Kidney (tissue), 14 donors: Measurements from ENCODE around the gene MUS81. TPM values are rescaled to one million over a fixed set of nuclear protein-coding genes. Genes with fewer than 3 reads are reported as not detected.

Experiments
- DNase-seq, 5 donors: peaks; one replicate each; pipeline ENCODE4 v3.0.0-alpha.2; 2013 to 2020
- FAIRE-seq: peaks from 2 replicates; lab custom pipeline; 2012; peaks lifted over from hg19 to GRCh38; lab: Jason Lieb, UNC
- H3K27ac ChIP-seq, 2 donors: one replicate each; pipeline ENCODE4 v1.7.0; 2013; ENCODE audit warnings: low read depth in 2 of 2, low read length in 2 of 2, inconsistent platforms in 1 of 2
- H3K27me3 ChIP-seq: one replicate; pipeline ENCODE4 v1.7.1; 2013; ENCODE audit warnings: low read length, inconsistent platforms; ENCODE audit not compliant: control insufficient read depth, insufficient read depth
- H3K36me3 ChIP-seq, 3 donors: one replicate each; pipeline versions ENCODE4 v1.7.0 to v1.7.1; 2013; ENCODE audit warnings: low read length in 3 of 3, control low read depth in 1 of 3, inconsistent platforms in 1 of 3; ENCODE audit not compliant: insufficient read depth in 3 of 3, control insufficient read depth in 2 of 3
- H3K4me1 ChIP-seq, 3 donors: one replicate each; pipeline versions ENCODE4 v1.7.0 to v1.7.1; 2013; ENCODE audit warnings: low read length in 3 of 3, inconsistent platforms in 1 of 3, low read depth in 1 of 3; ENCODE audit not compliant: control insufficient read depth in 2 of 3, insufficient read depth in 2 of 3
- H3K4me3 ChIP-seq, 3 donors: one replicate each; pipeline versions ENCODE4 v1.7.0 to v1.8.1; 2013; ENCODE audit warnings: low read length in 3 of 3, control low read depth in 1 of 3, inconsistent platforms in 1 of 3
- H3K9ac ChIP-seq, 3 donors: one replicate each; pipeline versions ENCODE4 v1.7.0 to v1.7.1; 2013; ENCODE audit warnings: low read length in 3 of 3, control low read depth in 1 of 3, inconsistent platforms in 1 of 3
- H3K9me3 ChIP-seq, 3 donors: one replicate each; pipeline versions ENCODE4 v1.7.0 to v1.7.1; 2013; ENCODE audit warnings: low read length in 3 of 3, control low read depth in 1 of 3, inconsistent platforms in 1 of 3; ENCODE audit not compliant: control insufficient read depth in 2 of 3, insufficient read depth in 1 of 3
- intact Hi-C: fragments of 100-400 bp; cut with DNase I; formaldehyde crosslinking; loops from one replicate; pipeline ENCODE4 v1.11.1; 2022
- polyA plus RNA-seq: library from polyadenylated mRNA; stranded (reverse); fragments of 350-450 nt; fragmentation: Illumina TruSeq; extraction: RNeasy Lipid Tissue Mini Kit (QIAGEN cat#74804); gene quantifications from one replicate; pipeline ENCODE4 v1.2.3, GENCODE V29; 2014; ENCODE audit warnings: low read depth, low replicate concordance; ENCODE audit not compliant: insufficient read depth
- total RNA-seq: library from RNA; stranded (reverse); fragmentation: NEBNext Ultra II Directional; extraction: Animal tissue kit (Norgen Biotek cat#: 25700); gene quantifications from one replicate; pipeline ENCODE4 v1.2.1, GENCODE V29; 2021
- TF ChIP-seq, protein P1 (sequence below): IDR thresholded peaks from 3 replicates; pipeline ENCODE4 v1.5.1; 2012; ENCODE audit warnings: mild to moderate bottlenecking, moderate library complexity, borderline replicate concordance; ENCODE audit not compliant: insufficient read depth; ENCODE audit errors: extremely low read depth
- donor health status: control.
- donor health status: control.
- donor health status: control.
- donor health status: control.
- donor health status: control.
- donor health status: DM: yes; HTN: yes; CAD: no.
- donor health status: Normal renal cell carcinoma (clear cell type).

The MUS81 gene
- total and polyA plus RNA-seq, 2 donors from 2014 or later = 31.2 to 54.9 TPM

- Histone ChIP-seq H3K27me3 (no peaks in the 10 kb centered on the region), H3K36me3 (no peaks in the 10 kb centered on the region), H3K9ac (no peak overlapping the region), H3K4me3 (no peak overlapping the region), H3K9me3 (no peaks in the 10 kb centered on the region), H3K27ac (peak overlapping the region; percentile 32 to 59), H3K4me1 (peaks cover 0 to 42% (median 20%) of the 10 kb centered on the region in 3 donors)
- intact Hi-C loops = no loop called here
- DNase-seq = peak in 1 of 5 donors; percentile 92
- TF ChIP-seq, protein P1, sequence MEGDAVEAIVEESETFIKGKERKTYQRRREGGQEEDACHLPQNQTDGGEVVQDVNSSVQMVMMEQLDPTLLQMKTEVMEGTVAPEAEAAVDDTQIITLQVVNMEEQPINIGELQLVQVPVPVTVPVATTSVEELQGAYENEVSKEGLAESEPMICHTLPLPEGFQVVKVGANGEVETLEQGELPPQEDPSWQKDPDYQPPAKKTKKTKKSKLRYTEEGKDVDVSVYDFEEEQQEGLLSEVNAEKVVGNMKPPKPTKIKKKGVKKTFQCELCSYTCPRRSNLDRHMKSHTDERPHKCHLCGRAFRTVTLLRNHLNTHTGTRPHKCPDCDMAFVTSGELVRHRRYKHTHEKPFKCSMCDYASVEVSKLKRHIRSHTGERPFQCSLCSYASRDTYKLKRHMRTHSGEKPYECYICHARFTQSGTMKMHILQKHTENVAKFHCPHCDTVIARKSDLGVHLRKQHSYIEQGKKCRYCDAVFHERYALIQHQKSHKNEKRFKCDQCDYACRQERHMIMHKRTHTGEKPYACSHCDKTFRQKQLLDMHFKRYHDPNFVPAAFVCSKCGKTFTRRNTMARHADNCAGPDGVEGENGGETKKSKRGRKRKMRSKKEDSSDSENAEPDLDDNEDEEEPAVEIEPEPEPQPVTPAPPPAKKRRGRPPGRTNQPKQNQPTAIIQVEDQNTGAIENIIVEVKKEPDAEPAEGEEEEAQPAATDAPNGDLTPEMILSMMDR = no peak
- FAIRE-seq = no peak
Measured at GRCh38 chr11:65915821-65916251, 55.6 kb downstream of the MUS81 start.

Other genes with a start within 250 kb of the MUS81 start
- 89.1 TPM for gene MAP3K11, start 246.2 kb upstream of the MUS81 start, total RNA-seq
- 55.7 TPM for gene MAP3K11, start 246.2 kb upstream of the MUS81 start, polyA plus RNA-seq
- gene PCNX3, start 244.7 kb upstream of the MUS81 start, total RNA-seq = 44.4 TPM
- 13.6 TPM for gene PCNX3, start 244.7 kb upstream of the MUS81 start, polyA plus RNA-seq
- 71.0 TPM for gene SIPA1, start 222.3 kb upstream of the MUS81 start, total RNA-seq
- 46.4 TPM for gene SIPA1, start 222.3 kb upstream of the MUS81 start, polyA plus RNA-seq
- 81.6 TPM for gene RELA, start 197.5 kb upstream of the MUS81 start, total RNA-seq
- 34.8 TPM for gene RELA, start 197.5 kb upstream of the MUS81 start, polyA plus RNA-seq
- gene KAT5, start 148.2 kb upstream of the MUS81 start, total RNA-seq = 74.7 TPM
- 68.4 TPM for gene KAT5, start 148.2 kb upstream of the MUS81 start, polyA plus RNA-seq
- gene RNASEH2C, start 139.6 kb upstream of the MUS81 start, total RNA-seq = 43.7 TPM
- 129 TPM for gene RNASEH2C, start 139.6 kb upstream of the MUS81 start, polyA plus RNA-seq
- gene AP5B1, start 79.5 kb upstream of the MUS81 start, total RNA-seq = 18.3 TPM
- 6.3 TPM for gene AP5B1, start 79.5 kb upstream of the MUS81 start, polyA plus RNA-seq
- 6.6 TPM for gene OVOL1, start 73.4 kb upstream of the MUS81 start, total RNA-seq
- 6.7 TPM for gene OVOL1, start 73.4 kb upstream of the MUS81 start, polyA plus RNA-seq
- gene SNX32, start 26.5 kb upstream of the MUS81 start, total RNA-seq = 1.0 TPM
- gene SNX32, start 26.5 kb upstream of the MUS81 start, polyA plus RNA-seq = 0.43 TPM
- gene CFL1, start 2.3 kb upstream of the MUS81 start, total RNA-seq = 705 TPM
- 846 TPM for gene CFL1, start 2.3 kb upstream of the MUS81 start, polyA plus RNA-seq
- gene EFEMP2, start 12.4 kb downstream of the MUS81 start, total RNA-seq = 64.2 TPM
- 60.0 TPM for gene EFEMP2, start 12.4 kb downstream of the MUS81 start, polyA plus RNA-seq
- 3.9 TPM for gene CTSW, start 19.4 kb downstream of the MUS81 start, total RNA-seq
- gene CTSW, start 19.4 kb downstream of the MUS81 start, polyA plus RNA-seq = 1.3 TPM
- 58.0 TPM for gene FIBP, start 28.0 kb downstream of the MUS81 start, total RNA-seq
- gene FIBP, start 28.0 kb downstream of the MUS81 start, polyA plus RNA-seq = 105 TPM
- 26.1 TPM for gene CCDC85B, start 30.2 kb downstream of the MUS81 start, total RNA-seq
- gene CCDC85B, start 30.2 kb downstream of the MUS81 start, polyA plus RNA-seq = 31.8 TPM
- gene FOSL1, start 40.0 kb downstream of the MUS81 start, total RNA-seq = 3.2 TPM
- 0.37 TPM for gene FOSL1, start 40.0 kb downstream of the MUS81 start, polyA plus RNA-seq
- gene C11orf68, start 58.6 kb downstream of the MUS81 start, total RNA-seq = 38.0 TPM
- gene C11orf68, start 58.6 kb downstream of the MUS81 start, polyA plus RNA-seq = 52.0 TPM
- gene DRAP1, start 59.0 kb downstream of the MUS81 start, total RNA-seq = 51.2 TPM
- 150 TPM for gene DRAP1, start 59.0 kb downstream of the MUS81 start, polyA plus RNA-seq
- not detected for gene TSGA10IP, start 85.0 kb downstream of the MUS81 start, total RNA-seq
- not detected for gene TSGA10IP, start 85.0 kb downstream of the MUS81 start, polyA plus RNA-seq
- gene SART1, start 101.3 kb downstream of the MUS81 start, total RNA-seq = 48.6 TPM
- gene SART1, start 101.3 kb downstream of the MUS81 start, polyA plus RNA-seq = 48.7 TPM
- 37.5 TPM for gene EIF1AD, start 141.7 kb downstream of the MUS81 start, total RNA-seq
- 17.7 TPM for gene EIF1AD, start 141.7 kb downstream of the MUS81 start, polyA plus RNA-seq
- 181 TPM for gene BANF1, start 142.1 kb downstream of the MUS81 start, total RNA-seq
- 186 TPM for gene BANF1, start 142.1 kb downstream of the MUS81 start, polyA plus RNA-seq
- 5.9 TPM for gene CST6, start 151.6 kb downstream of the MUS81 start, total RNA-seq
- 1.2 TPM for gene CST6, start 151.6 kb downstream of the MUS81 start, polyA plus RNA-seq
- 0.76 TPM for gene CATSPER1, start 166.0 kb downstream of the MUS81 start, total RNA-seq
- gene CATSPER1, start 166.0 kb downstream of the MUS81 start, polyA plus RNA-seq = not detected
- 2.5 TPM for gene GAL3ST3, start 188.7 kb downstream of the MUS81 start, total RNA-seq
- 7.6 TPM for gene GAL3ST3, start 188.7 kb downstream of the MUS81 start, polyA plus RNA-seq
- 172 TPM for gene SF3B2, start 191.9 kb downstream of the MUS81 start, total RNA-seq
- 114 TPM for gene SF3B2, start 191.9 kb downstream of the MUS81 start, polyA plus RNA-seq
- 91.8 TPM for gene PACS1, start 209.8 kb downstream of the MUS81 start, total RNA-seq
- 23.7 TPM for gene PACS1, start 209.8 kb downstream of the MUS81 start, polyA plus RNA-seq